CD14-positive monocyte (primary cell): ENCODE measurements around the gene ABCA7. TPM values are rescaled to one million over a fixed set of nuclear protein-coding genes. Genes with fewer than 3 reads are reported as not detected.

Experiments used
- DNase-seq, 3 donors: peaks; one replicate each; pipeline ENCODE4 v3.0.0-alpha.2; 2011 to 2022
- H2AFZ ChIP-seq: 2 replicates; pipeline ENCODE4 v1.6.0; 2012; ENCODE audit warnings: mild to moderate bottlenecking, low read depth, low read length, inconsistent platforms; ENCODE audit not compliant: insufficient read depth, poor library complexity, severe bottlenecking
- H3K27ac ChIP-seq, 2 donors: 1 replicate in 1 of 2; 2 replicates in 1 of 2; pipeline ENCODE4 v1.5.1; 2012 to 2013; ENCODE audit warnings: low read length in 2 of 2, control low read depth in 1 of 2, inconsistent platforms in 1 of 2, low read depth in 1 of 2, mild to moderate bottlenecking in 1 of 2
- H3K27me3 ChIP-seq, 2 donors: one replicate each; pipeline versions ENCODE4 v1.6.0 to v1.6.1; 2011 to 2013; ENCODE audit warnings: low read length in 2 of 2; ENCODE audit not compliant: control insufficient read depth in 2 of 2, insufficient read depth in 2 of 2
- H3K36me3 ChIP-seq, 2 donors: replicated peaks in 1 of 2; 1 replicate in 1 of 2; 2 replicates in 1 of 2; pipeline versions ENCODE4 v1.5.1 to v1.6.1; 2012 to 2013; ENCODE audit warnings: low read length in 2 of 2, control low read depth in 1 of 2, inconsistent platforms in 1 of 2, mild to moderate bottlenecking in 1 of 2; ENCODE audit not compliant: insufficient read depth in 2 of 2, control insufficient read depth in 1 of 2
- H3K4me1 ChIP-seq, 2 donors: 1 replicate in 1 of 2; 2 replicates in 1 of 2; pipeline versions ENCODE4 v1.5.1 to v1.6.1; 2012 to 2013; ENCODE audit warnings: low read length in 2 of 2, control low read depth in 1 of 2, inconsistent platforms in 1 of 2, mild to moderate bottlenecking in 1 of 2, moderate library complexity in 1 of 2; ENCODE audit not compliant: insufficient read depth in 2 of 2, control insufficient read depth in 1 of 2
- H3K4me2 ChIP-seq: replicated peaks from 2 replicates; pipeline ENCODE3; 2012; ENCODE audit warnings: low read length, moderate library complexity, mild to moderate bottlenecking; ENCODE audit not compliant: poor library complexity, severe bottlenecking; ENCODE audit errors: extremely low read depth
- H3K4me3 ChIP-seq, 3 experiments: fragments of 200-600 bp in 1 of 3; sonication (generic) in 1 of 3; replicated peaks in 1 of 3; 1 replicate in 2 of 3; 2 replicates in 1 of 3; pipeline ENCODE4 v1.5.1; 2011 to 2013; ENCODE audit warnings: low read length in 3 of 3, mild to moderate bottlenecking in 3 of 3, control low read depth in 2 of 3, low read depth in 2 of 3, inconsistent platforms in 1 of 3, moderate library complexity in 1 of 3
- H3K79me2 ChIP-seq: 2 replicates; pipeline ENCODE4 v1.6.0; 2012; ENCODE audit warnings: mild to moderate bottlenecking, control low read depth, inconsistent platforms, low read length, moderate library complexity; ENCODE audit not compliant: insufficient read depth
- H3K9ac ChIP-seq: 2 replicates; pipeline ENCODE4 v1.6.0; 2017; ENCODE audit warnings: low read length, mild to moderate bottlenecking; ENCODE audit not compliant: insufficient read depth, poor library complexity, severe bottlenecking
- H3K9me3 ChIP-seq, 2 donors: replicated peaks in 1 of 2; 1 replicate in 1 of 2; 2 replicates in 1 of 2; pipeline versions ENCODE4 v1.5.1 to v1.6.1; 2012 to 2013; ENCODE audit warnings: low read length in 2 of 2, control low read depth in 1 of 2; ENCODE audit not compliant: control insufficient read depth in 1 of 2, insufficient read depth in 1 of 2
- H4K20me1 ChIP-seq: 2 replicates; pipeline ENCODE4 v1.6.0; 2012; ENCODE audit warnings: mild to moderate bottlenecking, low read length, control low read depth, moderate library complexity; ENCODE audit not compliant: insufficient read depth
- H3K27ac Mint-ChIP-seq, 7 donors: one replicate each; pipeline ENCODE4 v1.8.0; 2020; ENCODE audit warnings: mild to moderate bottlenecking in 7 of 7, mixed read lengths in 7 of 7, moderate library complexity in 6 of 7, inconsistent platforms in 2 of 7
- H3K27me3 Mint-ChIP-seq, 3 donors: one replicate each; pipeline ENCODE4 v1.8.0; 2021 to 2022; ENCODE audit warnings: low read depth in 3 of 3, mild to moderate bottlenecking in 3 of 3, mixed read lengths in 3 of 3, moderate library complexity in 3 of 3, inconsistent platforms in 1 of 3
- H3K36me3 Mint-ChIP-seq, 2 donors: one replicate each; pipeline ENCODE4 v1.8.0; 2020; ENCODE audit warnings: mixed read lengths in 2 of 2, inconsistent platforms in 1 of 2, mild to moderate bottlenecking in 1 of 2
- H3K4me1 Mint-ChIP-seq: one replicate; pipeline ENCODE4 v1.8.0; 2020; ENCODE audit warnings: mild to moderate bottlenecking, mixed read lengths
- H3K4me3 Mint-ChIP-seq, 2 donors: one replicate each; pipeline ENCODE4 v1.8.0; 2020; ENCODE audit warnings: mild to moderate bottlenecking in 2 of 2, mixed read lengths in 2 of 2, moderate library complexity in 1 of 2
- H3K9me3 Mint-ChIP-seq, 7 donors: one replicate each; pipeline ENCODE4 v1.8.0; 2020 to 2022; ENCODE audit warnings: mixed read lengths in 7 of 7, mild to moderate bottlenecking in 6 of 7, moderate library complexity in 6 of 7, inconsistent platforms in 2 of 7
- CTCF ChIP-seq: fragments of 200-600 bp; IDR thresholded peaks from one replicate; pipeline ENCODE4 v1.8.0; 2022; ENCODE audit warnings: antibody characterized with exemption, mild to moderate bottlenecking
- WGBS: methylation state at CpG from one replicate; pipeline ENCODE4 v1.1.5; 2013; ENCODE audit warnings: missing lambda C conversion rate; ENCODE audit not compliant: insufficient coverage; 5-methylcytosine and 5-hydroxymethylcytosine counted together
- intact Hi-C, 2 donors: fragments of 100-400 bp; cut with micrococcal nuclease; formaldehyde crosslinking; loops; one replicate each; pipeline versions ENCODE4 v1.15.0 to v1.15.1; 2023
- polyA plus RNA-seq, 3 donors: library from polyadenylated mRNA; depleted of rRNA in 1 of 3; unstranded in 2 of 3; stranded (reverse) in 1 of 3; fragments of 300-500 nt in 2 of 3; fragments of >200 nt in 1 of 3; fragmentation: Illumina TruSeq in 2 of 3; gene quantifications; 1 replicate in 2 of 3; 2 replicates in 1 of 3; pipeline ENCODE4 v1.2.3, GENCODE V29; 2012 to 2021

The ABCA7 gene
- polyA plus RNA-seq, 3 donors = 1.7 to 104 (median 7.8) TPM

- intact Hi-C loops = no loop called here
- Histone ChIP-seq H4K20me1 (peaks cover 25% of the 10 kb centered on the region), H3K27me3 (no peaks in the 10 kb centered on the region), H3K4me1 (peaks cover 5 to 9% of the 10 kb centered on the region in 2 donors), H3K9me3 (no peaks in the 10 kb centered on the region), H2AFZ (no peak overlapping the region), H3K4me2 (no peak overlapping the region), H3K36me3 (peaks cover 36 to 63% of the 10 kb centered on the region in 2 donors), H3K79me2 (no peaks in the 10 kb centered on the region), H3K4me3 (no peak overlapping the region), H3K9ac (no peak overlapping the region), H3K27ac (no peak overlapping the region)
- no peak for DNase-seq
- WGBS = 41% methylated on average over 4 of the region's 11 CpGs
- H3K9me3 Mint-ChIP-seq = peaks cover 0 to 4% (median 2%) of the 10 kb centered on the region in 7 donors
- no peak overlapping the region for H3K27ac Mint-ChIP-seq
- peaks cover 32 to 40% of the 10 kb centered on the region in 2 donors for H3K36me3 Mint-ChIP-seq
- H3K4me1 Mint-ChIP-seq = no peaks in the 10 kb centered on the region
- H3K4me3 Mint-ChIP-seq = no peak overlapping the region
- peaks cover 0 to 1% (median 0%) of the 10 kb centered on the region in 3 donors for H3K27me3 Mint-ChIP-seq
- no peak for TF ChIP-seq CTCF
Measured at GRCh38 chr19:1049800-1050199, 9.9 kb downstream of the ABCA7 start.

GRCh38 chr19:1050989-1051788 is 11.3 kb downstream of the ABCA7 start:
- no peaks in the 10 kb centered on the region for H3K4me1 Mint-ChIP-seq
- H3K9ac ChIP-seq = no peak overlapping the region
- H3K36me3 ChIP-seq = peaks cover 39 to 67% of the 10 kb centered on the region in 2 donors
- peaks cover 25% of the 10 kb centered on the region for H4K20me1 ChIP-seq
- peaks cover 5 to 9% of the 10 kb centered on the region in 2 donors for H3K4me1 ChIP-seq
- H3K4me2 ChIP-seq = no peak overlapping the region
- H3K27me3 ChIP-seq = no peaks in the 10 kb centered on the region
- H3K9me3 ChIP-seq = peaks cover under 1% of the 10 kb centered on the region in 2 donors
- no peak overlapping the region for H2AFZ ChIP-seq
- no peak for TF ChIP-seq CTCF
- intact Hi-C loops = no loop called here
- no peak overlapping the region for H3K4me3 ChIP-seq
- peak overlapping the region in 2 of 7 donors; percentile 35 to 77 for H3K27ac Mint-ChIP-seq
- peaks cover 35 to 40% of the 10 kb centered on the region in 2 donors for H3K36me3 Mint-ChIP-seq
- H3K27ac ChIP-seq = no peak overlapping the region
- H3K9me3 Mint-ChIP-seq = peaks cover under 1 to 10% (median 6%) of the 10 kb centered on the region in 7 donors
- H3K79me2 ChIP-seq = no peaks in the 10 kb centered on the region
- no peak overlapping the region for H3K4me3 Mint-ChIP-seq
- H3K27me3 Mint-ChIP-seq = peaks cover 0 to under 1% (median 0%) of the 10 kb centered on the region in 3 donors
- 96% methylated on average over 27 of the region's 31 CpGs for WGBS
- DNase-seq = no peak
